Right lobe of liver (tissue), 4 donors: ENCODE measurements around the gene CMTM5.

ENCODE experiments used
- CTCF ChIP-seq, 4 donors: fragments of 200-600 bp in 3 of 4; fragments of 450-650 bp in 1 of 4; IDR thresholded peaks; one replicate each; pipeline versions ENCODE4 v1.5.1 to v1.8.0; 2016 to 2022; ENCODE audit warnings: antibody characterized with exemption in 4 of 4, mild to moderate bottlenecking in 2 of 4
- POLR2A ChIP-seq: fragments of 450-650 bp; IDR thresholded peaks from one replicate; pipeline ENCODE4 v1.6.1; 2017; ENCODE audit warnings: antibody characterized with exemption, mild to moderate bottlenecking
- donor health status: DM: no; HTN: no; CAD: no.
- donor health status: DM: no; HTN: no; CAD: no.
- donor health status: DM: no; HTN: yes; CAD: no.

GRCh38 chr14:23358553-23359166, 18.2 kb upstream of the CMTM5 start:
- TF ChIP-seq CTCF (IDR thresholded peaks at IDR 0.05) = no peak
- TF ChIP-seq POLR2A = no peak
